ENCODE data around the gene RAN. TPM values are rescaled to one million over a fixed set of nuclear protein-coding genes. Genes with fewer than 3 reads are reported as not detected.

The RAN gene
- total RNA-seq, 1 experiment from 2014 or later = 1,538 TPM

GRCh38 chr12:130838284-130838950 is 33.4 kb upstream of the RAN start:
- no peak for TF ChIP-seq CTCF (IDR thresholded peaks at IDR 0.05; ENCODE audit: unreplicated experiment)
- H3K36me3 Mint-ChIP-seq (ENCODE audit: insufficient read depth, unreplicated experiment) = peaks cover 24% of the 10 kb centered on the region
- H3K4me3 Mint-ChIP-seq (ENCODE audit: low read depth, unreplicated experiment) = peak overlapping the region; percentile 86
- no peaks in the 10 kb centered on the region for H3K9me3 Mint-ChIP-seq (ENCODE audit: low read depth, unreplicated experiment)
- no TSS peak for BruUV-seq (replicated peaks)
- peak overlapping the region; percentile 78 for H3K27ac Mint-ChIP-seq (ENCODE audit: unreplicated experiment)
- CTCF ChIA-PET = interaction anchor here (0.6 to 1.2 kb wide), 6 partner anchors 11 to 33 kb away, joined by 3 to 6 read pairs (median 4); no protein-coding TSS in a partner anchor
- H3K27me3 Mint-ChIP-seq (ENCODE audit: unreplicated experiment) = no peaks in the 10 kb centered on the region
- intact Hi-C loops (cut with micrococcal nuclease; ENCODE audit: unreplicated experiment) = loop anchor here (5.0 kb wide), 1 partner anchor 34 kb away; the partner anchor contains the start of gene RAN
- DNase-seq = peak; percentile 47
- peaks cover 25% of the 10 kb centered on the region for H3K4me1 Mint-ChIP-seq (ENCODE audit: low read depth, unreplicated experiment)

GRCh38 chr12:130838951-130839769 is 32.7 kb upstream of the RAN start, which contains the start of gene STX2:
Gene STX2 (minus strand): TSS chr12:130839250. CDS start chr12:130839099, 151 bp downstream.
- intact Hi-C loops (cut with micrococcal nuclease; ENCODE audit: unreplicated experiment) = loop anchor here (5.0 kb wide), 1 partner anchor 33 kb away; the partner anchor contains the start of gene RAN
- CTCF ChIA-PET = interaction anchor here (0.7 to 1.2 kb wide), 3 partner anchors 12 to 32 kb away, joined by 3 to 6 read pairs (median 4); no protein-coding TSS in a partner anchor
- H3K9me3 Mint-ChIP-seq (ENCODE audit: low read depth, unreplicated experiment) = no peaks in the 10 kb centered on the region

GRCh38 chr12:130839770-130840404 is 32.0 kb upstream of the RAN start:
- peak overlapping the region; percentile 10 for H3K27ac Mint-ChIP-seq (ENCODE audit: unreplicated experiment)
- BruUV-seq (replicated peaks) = no TSS peak
- H3K4me1 Mint-ChIP-seq (ENCODE audit: low read depth, unreplicated experiment) = peaks cover 19% of the 10 kb centered on the region
- DNase-seq = no peak
- CTCF ChIA-PET = interaction anchor here (1.1 kb wide), 1 partner anchor 31 kb away, joined by 3 read pairs; no protein-coding TSS in a partner anchor
- H3K4me3 Mint-ChIP-seq (ENCODE audit: low read depth, unreplicated experiment) = peak overlapping the region; percentile 86
- peaks cover 18% of the 10 kb centered on the region for H3K36me3 Mint-ChIP-seq (ENCODE audit: insufficient read depth, unreplicated experiment)
- TF ChIP-seq CTCF (IDR thresholded peaks at IDR 0.05; ENCODE audit: unreplicated experiment) = no peak
- intact Hi-C loops (cut with micrococcal nuclease; ENCODE audit: unreplicated experiment) = loop anchor here (5.0 kb wide), 1 partner anchor 32 kb away; the partner anchor contains the start of gene RAN
- H3K27me3 Mint-ChIP-seq (ENCODE audit: unreplicated experiment) = no peaks in the 10 kb centered on the region
- no peaks in the 10 kb centered on the region for H3K9me3 Mint-ChIP-seq (ENCODE audit: low read depth, unreplicated experiment)

More at GRCh38 chr12:130838951-130839769, 32.7 kb upstream of the RAN start, which contains the start of gene STX2:
- peaks cover 18% of the 10 kb centered on the region for H3K36me3 Mint-ChIP-seq (ENCODE audit: insufficient read depth, unreplicated experiment)
- TF ChIP-seq CTCF (IDR thresholded peaks at IDR 0.05; ENCODE audit: unreplicated experiment) = peak; percentile 31
- H3K4me1 Mint-ChIP-seq (ENCODE audit: low read depth, unreplicated experiment) = peaks cover 19% of the 10 kb centered on the region
- BruUV-seq (replicated peaks) = no TSS peak
- peak within 1 kb of the TSS; percentile 86 for H3K4me3 Mint-ChIP-seq (ENCODE audit: low read depth, unreplicated experiment)
- H3K27me3 Mint-ChIP-seq (ENCODE audit: unreplicated experiment) = no peaks in the 10 kb centered on the region
- H3K27ac Mint-ChIP-seq (ENCODE audit: unreplicated experiment) = peak within 1 kb of the TSS; percentile 78
- peak; percentile 97 for DNase-seq

- DNase-seq = no peak
- no TSS peak for BruUV-seq (replicated peaks)
- no peaks in the 10 kb centered on the region for H3K27me3 Mint-ChIP-seq (ENCODE audit: unreplicated experiment)
- CTCF ChIA-PET = no interaction called here
- no peak overlapping the region for H3K4me3 Mint-ChIP-seq (ENCODE audit: low read depth, unreplicated experiment)
- peaks cover 36% of the 10 kb centered on the region for H3K4me1 Mint-ChIP-seq (ENCODE audit: low read depth, unreplicated experiment)
- peaks cover 17% of the 10 kb centered on the region for H3K36me3 Mint-ChIP-seq (ENCODE audit: insufficient read depth, unreplicated experiment)
- no peaks in the 10 kb centered on the region for H3K9me3 Mint-ChIP-seq (ENCODE audit: low read depth, unreplicated experiment)
- no peak overlapping the region for H3K27ac Mint-ChIP-seq (ENCODE audit: unreplicated experiment)
- no peak for TF ChIP-seq CTCF (IDR thresholded peaks at IDR 0.05; ENCODE audit: unreplicated experiment)
- intact Hi-C loops (cut with micrococcal nuclease; ENCODE audit: unreplicated experiment) = no loop called here
These were observed 25.5 kb upstream of the RAN start for GRCh38 chr12:130846369-130846768.
